HG02642 (cell line): ENCODE data around the gene LY86.

ENCODE experiments used
- ATAC-seq: cut with Tn5 transposase; IDR thresholded peaks from one replicate; pipeline ENCODE4 v1.9.1; 2021; ENCODE audit warnings: mild to moderate bottlenecking; ENCODE audit not compliant: unreplicated experiment, poor library complexity

The LY86 gene

GRCh38 chr6:6696867-6697531, 108.5 kb downstream of the LY86 start:
- ATAC-seq, result no peak

DNA sequence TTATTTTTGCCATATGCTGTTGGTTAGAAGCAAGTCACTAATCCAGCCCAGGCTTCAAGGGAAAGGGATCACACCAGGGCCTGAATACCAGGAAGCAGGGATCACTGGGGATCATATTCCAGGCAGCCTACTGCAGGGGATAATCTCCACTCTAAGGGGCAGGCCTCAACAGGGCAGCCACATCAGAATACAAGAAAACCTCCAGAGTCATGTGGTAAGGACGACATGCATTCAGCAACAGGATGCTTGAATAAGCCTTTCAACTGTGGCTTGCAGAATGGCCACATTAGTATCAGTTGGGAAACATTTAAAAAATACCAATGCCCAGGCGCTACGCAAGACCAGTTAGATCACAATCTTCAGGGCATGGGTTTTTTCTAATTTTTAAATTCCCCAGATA, 109.1 kb downstream of the LY86 start:
- ATAC-seq, result no peak

- ATAC-seq, result no peak
These were observed 111.3 kb downstream of the LY86 start for GRCh38 chr6:6699741-6700367.

- ATAC-seq, result no peak
These were observed 112.1 kb downstream of the LY86 start for GRCh38 chr6:6700407-6701270.

GRCh38 chr6:6701864-6702263, 113.3 kb downstream of the LY86 start:
- no peak for ATAC-seq

DNA sequence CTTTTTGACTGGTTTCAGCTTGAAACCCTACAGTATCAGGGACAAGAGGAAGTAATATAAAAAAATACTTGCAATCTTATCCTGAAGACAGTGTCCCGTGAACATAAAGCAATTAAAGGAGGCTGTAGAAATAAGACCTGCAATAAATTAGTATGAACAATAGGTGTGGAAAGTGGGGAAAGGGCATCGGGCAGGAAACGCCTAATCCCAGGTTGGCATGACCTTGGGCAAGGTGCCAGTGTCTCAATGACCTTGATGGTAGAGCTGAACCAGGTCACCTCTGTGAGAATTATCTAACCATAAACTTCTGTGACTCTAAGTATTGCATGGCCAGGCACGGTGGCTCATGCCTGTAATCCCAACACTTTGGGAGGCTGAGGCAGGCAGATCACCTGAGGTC, 115.2 kb downstream of the LY86 start:
- no peak for ATAC-seq
